Subcutaneous abdominal adipose tissue (tissue), 5 donors: ENCODE data around the gene ZNF71.
A peak's percentile ranks its signal among the peaks of the same experiment; 100 is the strongest.
"Not testable (repeated sequence)": the region's sequence is repeated elsewhere in the genome, so short reads cannot be mapped to it uniquely, and the experiment has no call there.

Experiments used
- H3K27ac ChIP-seq: one replicate; pipeline ENCODE4 v1.7.0; 2013; ENCODE audit warnings: low read depth, mild to moderate bottlenecking, inconsistent platforms, low read length, moderate library complexity
- H3K27me3 ChIP-seq, 5 donors: one replicate each; pipeline ENCODE4 v1.7.0; 2013; ENCODE audit warnings: low read length in 5 of 5, inconsistent platforms in 1 of 5; ENCODE audit not compliant: control insufficient read depth in 5 of 5, insufficient read depth in 4 of 5
- H3K36me3 ChIP-seq, 5 donors: one replicate each; pipeline ENCODE4 v1.7.0; 2013; ENCODE audit warnings: low read length in 5 of 5; ENCODE audit not compliant: control insufficient read depth in 5 of 5, insufficient read depth in 5 of 5
- H3K4me1 ChIP-seq, 5 donors: one replicate each; pipeline ENCODE4 v1.7.0; 2013; ENCODE audit warnings: low read length in 5 of 5, mild to moderate bottlenecking in 3 of 5, moderate library complexity in 1 of 5; ENCODE audit not compliant: control insufficient read depth in 5 of 5, insufficient read depth in 5 of 5
- H3K4me3 ChIP-seq, 5 donors: one replicate each; pipeline ENCODE4 v1.7.0; 2013; ENCODE audit warnings: low read length in 5 of 5, low read depth in 1 of 5
- H3K9ac ChIP-seq, 5 donors: one replicate each; pipeline ENCODE4 v1.7.0; 2013; ENCODE audit warnings: low read length in 5 of 5, mild to moderate bottlenecking in 4 of 5, moderate library complexity in 3 of 5
- H3K9me3 ChIP-seq, 5 donors: one replicate each; pipeline ENCODE4 v1.7.0; 2013; ENCODE audit warnings: low read length in 5 of 5; ENCODE audit not compliant: control insufficient read depth in 5 of 5
- donor health status: healthy.
- donor health status: healthy.
- donor health status: healthy.
- donor health status: healthy.
- donor health status: healthy.

The ZNF71 gene

GRCh38 chr19:56670401-56670960 lies 75.4 kb downstream of the ZNF71 start:
- Histone ChIP-seq H3K9ac (peak overlapping the region; percentile 80 to 99 (median 93)), H3K4me3 (peak overlapping the region; percentile 87 to 100 (median 97)), H3K36me3 (peaks cover 0 to 4% (median 0%) of the 10 kb centered on the region in 5 donors), H3K9me3 (peaks cover 0 to 5% (median 0%) of the 10 kb centered on the region in 5 donors), H3K27me3 (no peaks in the 10 kb centered on the region), H3K4me1 (peaks cover 8 to 22% (median 21%) of the 10 kb centered on the region in 5 donors), H3K27ac (no peak overlapping the region)

DNA sequence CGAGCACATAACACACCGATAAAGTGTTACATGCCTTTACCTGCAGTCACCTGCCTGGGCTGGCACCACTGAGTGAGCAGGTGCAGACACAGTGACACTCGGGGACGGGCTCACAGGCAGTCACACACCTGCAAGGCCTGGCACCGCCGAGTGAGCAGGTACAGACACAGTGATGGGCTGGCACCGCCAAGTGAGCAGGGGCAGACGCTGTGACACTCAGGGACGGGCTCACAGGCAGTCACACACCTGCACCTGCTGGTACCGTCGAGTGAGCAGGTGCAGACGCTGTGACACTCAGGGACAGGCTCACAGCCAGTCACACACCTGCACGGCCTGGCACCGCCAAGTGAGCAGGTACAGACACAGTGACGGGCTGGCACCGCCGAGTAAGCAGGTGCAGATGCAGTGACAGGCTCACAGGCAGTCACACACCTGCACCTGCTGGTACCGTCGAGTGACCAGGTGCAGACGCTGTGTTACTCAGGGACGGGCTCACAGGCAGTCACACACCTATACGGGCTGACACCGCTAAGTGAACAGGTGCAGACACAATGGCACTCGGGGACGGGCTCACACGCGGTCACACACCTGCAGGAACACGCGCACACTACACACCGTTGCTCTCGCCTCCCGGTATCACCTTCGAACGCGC lies 76.0 kb downstream of the ZNF71 start:
- no peaks in the 10 kb centered on the region for H3K27me3 ChIP-seq
- peaks cover 8 to 22% (median 21%) of the 10 kb centered on the region in 5 donors for H3K4me1 ChIP-seq
- no peak overlapping the region for H3K27ac ChIP-seq
- peak overlapping the region; percentile 80 to 99 (median 93) for H3K9ac ChIP-seq
- H3K9me3 ChIP-seq: peaks cover 0 to 5% (median 0%) of the 10 kb centered on the region in 5 donors
- peak overlapping the region; percentile 87 to 100 (median 97) for H3K4me3 ChIP-seq
- H3K36me3 ChIP-seq: peaks cover 0 to 4% (median 0%) of the 10 kb centered on the region in 5 donors

DNA sequence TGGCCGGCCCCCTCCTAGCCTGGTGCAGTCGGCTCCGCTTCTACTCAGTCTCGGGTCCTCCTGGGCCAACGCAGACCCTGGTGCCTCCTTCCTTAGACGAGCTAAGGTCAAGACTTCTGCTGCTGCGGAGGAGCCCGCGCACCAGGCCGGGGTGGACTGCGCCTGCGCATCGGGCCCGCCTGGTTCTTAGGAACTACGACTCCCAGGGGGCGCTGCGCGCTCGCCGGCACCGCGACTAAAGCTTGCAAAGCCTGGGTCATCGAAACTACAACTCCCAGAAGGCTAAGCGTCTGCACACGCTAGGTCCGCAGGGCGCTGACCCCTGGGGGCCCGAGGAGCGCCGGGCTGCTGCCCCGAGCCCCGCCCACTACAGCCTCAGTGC lies 76.5 kb downstream of the ZNF71 start, which contains the start of gene ZNF835:
Gene ZNF835 (minus strand): TSS at position 145 of the 382 bp plus-strand sequence. CDS start 6,559 bp downstream, outside the sequence.
- H3K4me3 ChIP-seq: peak within 1 kb of the TSS; percentile 87 to 100 (median 97)
- H3K36me3 ChIP-seq: peaks cover 0 to 4% (median 0%) of the 10 kb centered on the region in 5 donors
- no peaks in the 10 kb centered on the region for H3K27me3 ChIP-seq
- peak within 1 kb of the TSS; percentile 80 to 99 (median 93) for H3K9ac ChIP-seq
- H3K4me1 ChIP-seq: peaks cover 8 to 22% (median 21%) of the 10 kb centered on the region in 5 donors
- H3K9me3 ChIP-seq: peaks cover 0 to 5% (median 0%) of the 10 kb centered on the region in 5 donors
- no peak within 1 kb of the TSS for H3K27ac ChIP-seq

DNA sequence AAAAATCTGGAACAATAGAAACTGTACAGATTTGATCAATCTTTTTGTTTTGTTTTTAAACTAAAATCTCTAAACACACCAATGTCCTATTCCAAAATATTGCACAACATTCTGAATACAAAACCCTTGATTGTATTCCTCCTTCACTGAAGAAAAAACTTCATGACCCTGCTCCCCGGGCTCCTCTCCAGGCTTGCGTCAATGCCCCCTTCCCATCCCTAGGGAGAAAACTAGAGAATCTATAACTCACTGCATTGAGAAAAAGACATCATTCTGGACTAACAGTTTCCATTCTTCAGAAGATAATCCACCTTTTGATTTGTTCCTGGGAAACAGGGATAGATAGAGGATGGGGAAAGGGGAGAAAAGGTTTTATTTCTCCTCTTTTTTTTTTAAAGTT lies 77.5 kb downstream of the ZNF71 start:
- H3K36me3 ChIP-seq, H3K9ac ChIP-seq, H3K27ac ChIP-seq, H3K27me3 ChIP-seq, H3K4me3 ChIP-seq, H3K9me3 ChIP-seq: not testable (repeated sequence)
- H3K4me1 ChIP-seq: peaks cover 8 to 22% (median 21%) of the 10 kb centered on the region in 5 donors
